ENCODE results near the gene DUSP16. TPM values are rescaled to one million over a fixed set of nuclear protein-coding genes. Genes with fewer than 3 reads are reported as not detected.
A peak's percentile ranks its signal among the peaks of the same experiment; 100 is the strongest.

Gene DUSP16
- total RNA-seq, 2 experiments from 2014 or later, result 32.2 to 38.1 TPM

DNA sequence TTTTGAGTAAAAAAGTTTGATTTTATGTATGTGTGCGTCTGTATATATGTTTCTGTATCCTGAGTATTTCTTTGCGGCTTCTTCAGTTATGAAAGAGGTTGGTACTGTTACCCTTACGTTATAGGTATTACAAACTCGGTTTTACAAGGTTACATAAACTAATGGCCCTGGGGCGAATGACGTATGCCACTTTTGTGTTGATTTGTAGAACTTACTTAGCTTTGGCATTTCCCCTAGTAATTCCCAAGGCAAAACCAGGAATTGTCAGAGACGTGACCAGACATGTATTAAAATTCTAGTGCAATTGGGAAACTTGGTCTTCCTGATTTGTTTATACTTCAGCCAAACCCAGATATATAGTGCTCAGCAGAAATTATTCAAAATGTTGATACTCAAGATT lies 93.3 kb downstream of the DUSP16 start:
- Mint-ChIP-seq H3K9me3 (peaks cover 1% of the 10 kb centered on the region), H3K4me3 (no peak overlapping the region), H3K4me1 (peaks cover 42% of the 10 kb centered on the region), H3K27me3 (no peaks in the 10 kb centered on the region), H3K36me3 (peaks cover 50% of the 10 kb centered on the region), H3K27ac (no peak overlapping the region)
- POLR2A ChIA-PET, result no interaction called here
- no peak for ATAC-seq (ENCODE audit: low read depth)
- DNase-seq, result no peak

DNA sequence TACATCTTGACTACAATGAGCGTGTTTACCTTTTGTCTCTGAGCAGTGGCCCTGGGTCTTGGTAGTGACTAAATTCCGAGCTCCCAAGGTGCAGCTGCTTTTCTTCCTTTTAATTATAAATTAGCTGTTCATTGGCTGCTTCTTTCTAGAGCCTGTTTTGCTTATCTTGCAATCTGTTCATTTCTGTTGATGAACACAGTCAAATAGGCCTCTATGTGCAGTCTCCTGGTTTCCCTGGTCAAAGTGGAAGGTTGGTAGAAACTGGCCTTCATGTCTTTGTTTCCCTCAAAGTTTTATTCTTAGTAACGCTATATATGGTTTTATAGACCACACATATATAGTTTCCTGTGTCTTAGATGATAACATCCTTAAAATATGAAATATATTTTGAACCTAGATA lies 94.1 kb downstream of the DUSP16 start:
- Mint-ChIP-seq H3K4me1 (peaks cover 40% of the 10 kb centered on the region), H3K9me3 (peaks cover 1% of the 10 kb centered on the region), H3K36me3 (peaks cover 48% of the 10 kb centered on the region), H3K27me3 (no peaks in the 10 kb centered on the region), H3K27ac (no peak overlapping the region), H3K4me3 (no peak overlapping the region)
- POLR2A ChIA-PET, result no interaction called here
- DNase-seq (no peak), ATAC-seq (ENCODE audit: low read depth) (no peak)

DNA sequence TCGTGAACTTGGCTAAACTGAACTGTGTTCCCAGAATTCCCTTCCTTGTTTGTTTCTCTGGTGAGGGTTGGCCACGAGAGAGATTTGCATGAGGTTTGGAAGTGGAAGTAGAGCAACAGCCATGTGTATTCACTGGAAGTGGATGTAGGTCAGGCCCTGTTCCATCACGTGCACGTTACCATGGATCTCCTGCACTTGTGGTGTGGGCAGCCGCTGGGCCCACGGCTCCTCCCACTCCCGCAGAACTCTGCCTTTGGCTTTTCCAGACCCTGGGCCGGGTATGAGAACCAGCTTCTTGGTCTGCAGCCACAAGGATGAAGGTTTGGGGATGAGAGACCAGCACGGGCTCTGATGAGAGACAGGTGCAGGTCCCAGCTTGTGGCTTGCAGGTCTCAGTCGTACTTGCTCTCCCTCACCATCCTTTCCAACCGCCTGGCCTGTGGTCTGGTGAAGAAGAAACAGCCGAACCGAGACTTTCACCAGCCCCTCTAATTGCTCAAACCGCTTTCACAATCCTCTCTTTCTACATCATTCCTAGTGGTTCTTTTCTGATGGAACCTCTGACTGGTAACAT lies 94.9 kb downstream of the DUSP16 start:
- POLR2A ChIA-PET, result interaction anchor here (1.0 kb wide), 1 partner anchor 88 kb away, joined by 3 read pairs; no protein-coding TSS in a partner anchor
- Mint-ChIP-seq H3K4me1 (peaks cover 38% of the 10 kb centered on the region), H3K27me3 (no peaks in the 10 kb centered on the region), H3K9me3 (peaks cover 1% of the 10 kb centered on the region), H3K27ac (peak overlapping the region; percentile 65), H3K36me3 (peaks cover 43% of the 10 kb centered on the region), H3K4me3 (peak overlapping the region; percentile 32)
- DNase-seq (no peak), ATAC-seq (ENCODE audit: low read depth) (no peak)

DNA sequence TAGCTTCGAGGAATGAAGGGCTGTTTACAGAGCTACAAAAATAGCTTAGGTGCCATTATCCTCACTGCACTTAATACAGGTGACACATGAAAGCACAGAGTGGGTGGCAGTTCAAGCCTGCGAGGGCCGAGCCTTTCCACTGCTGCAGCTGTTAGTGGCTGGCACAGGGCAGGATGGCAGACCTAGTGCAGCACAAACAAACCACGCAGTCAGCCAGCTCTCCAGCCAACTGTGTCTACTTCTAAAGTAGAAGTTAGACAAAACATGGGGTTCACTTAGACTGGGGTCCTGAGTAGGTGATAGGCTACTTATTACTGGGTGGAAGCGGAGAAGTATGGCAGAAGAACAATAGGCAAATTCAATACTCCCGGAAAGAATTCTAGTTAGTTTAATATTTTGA lies 95.4 kb downstream of the DUSP16 start:
- ATAC-seq (ENCODE audit: low read depth), result no peak
- H3K27ac Mint-ChIP-seq, result peak overlapping the region; percentile 65
- peaks cover 39% of the 10 kb centered on the region for H3K4me1 Mint-ChIP-seq
- H3K9me3 Mint-ChIP-seq, result peaks cover 1% of the 10 kb centered on the region
- no peaks in the 10 kb centered on the region for H3K27me3 Mint-ChIP-seq
- DNase-seq, result no peak
- POLR2A ChIA-PET, result interaction anchor here (1.0 to 2.5 kb wide), 3 partner anchors 8 to 88 kb away, joined by 3 to 15 read pairs (median 11); no protein-coding TSS in a partner anchor
- H3K36me3 Mint-ChIP-seq, result peaks cover 43% of the 10 kb centered on the region
- peak overlapping the region; percentile 13 for H3K4me3 Mint-ChIP-seq

DNA sequence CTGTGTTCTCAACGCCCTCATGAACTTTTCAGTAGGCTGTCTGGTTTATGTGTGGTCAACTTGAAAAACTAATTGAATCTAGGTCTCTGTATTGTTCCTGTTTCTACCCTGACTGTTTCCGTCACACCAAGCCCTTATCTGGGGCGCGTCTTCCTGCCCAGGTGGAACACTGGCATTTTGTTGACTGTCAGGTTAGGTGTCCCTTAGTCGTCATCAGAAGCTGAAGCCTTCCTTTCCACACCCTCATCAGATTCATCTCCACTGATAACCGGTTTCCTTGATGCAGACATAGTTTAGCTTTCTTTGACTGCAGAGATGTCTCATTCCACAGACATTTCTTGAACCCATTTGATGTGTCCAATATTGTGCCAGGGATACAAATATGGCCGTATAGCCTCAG lies 96.5 kb downstream of the DUSP16 start:
- Mint-ChIP-seq H3K36me3 (peaks cover 39% of the 10 kb centered on the region), H3K9me3 (peaks cover 1% of the 10 kb centered on the region), H3K4me1 (peaks cover 48% of the 10 kb centered on the region), H3K27ac (peak overlapping the region; percentile 84), H3K4me3 (peak overlapping the region; percentile 59), H3K27me3 (no peaks in the 10 kb centered on the region)
- ATAC-seq (ENCODE audit: low read depth) (peak; percentile 83), DNase-seq (no peak)
- POLR2A ChIA-PET, result interaction anchor here (1.0 to 2.5 kb wide), 3 partner anchors 9 to 97 kb away, joined by 3 to 15 read pairs (median 11); partner anchors contain the start of gene DUSP16

DNA sequence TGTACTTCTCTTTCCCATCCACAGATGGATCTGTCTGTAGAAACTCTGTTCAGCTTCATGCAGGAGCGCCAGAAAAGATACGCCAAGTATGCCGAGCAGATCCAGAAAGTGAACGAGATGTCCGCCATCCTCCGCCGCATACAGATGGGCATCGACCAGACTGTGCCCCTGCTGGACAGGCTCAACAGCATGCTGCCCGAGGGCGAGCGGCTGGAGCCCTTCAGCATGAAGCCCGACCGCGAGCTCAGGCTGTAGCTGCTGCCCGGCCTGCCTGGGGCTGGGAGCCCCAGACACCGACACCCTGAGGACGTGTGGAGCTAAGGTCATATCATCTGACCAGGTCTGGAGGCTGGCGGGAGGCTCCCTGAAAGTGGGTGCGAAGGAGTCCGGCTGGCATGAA lies 97.1 kb downstream of the DUSP16 start:
- no peak for DNase-seq
- peaks cover 33% of the 10 kb centered on the region for H3K36me3 Mint-ChIP-seq
- peaks cover 1% of the 10 kb centered on the region for H3K9me3 Mint-ChIP-seq
- H3K27ac Mint-ChIP-seq, result no peak overlapping the region
- POLR2A ChIA-PET, result interaction anchor here (1.0 to 2.5 kb wide), 3 partner anchors 10 to 98 kb away, joined by 3 to 15 read pairs (median 11); partner anchors contain the start of gene DUSP16
- H3K4me1 Mint-ChIP-seq, result peaks cover 42% of the 10 kb centered on the region
- H3K4me3 Mint-ChIP-seq, result no peak overlapping the region
- ATAC-seq (ENCODE audit: low read depth), result no peak
- no peaks in the 10 kb centered on the region for H3K27me3 Mint-ChIP-seq

DNA sequence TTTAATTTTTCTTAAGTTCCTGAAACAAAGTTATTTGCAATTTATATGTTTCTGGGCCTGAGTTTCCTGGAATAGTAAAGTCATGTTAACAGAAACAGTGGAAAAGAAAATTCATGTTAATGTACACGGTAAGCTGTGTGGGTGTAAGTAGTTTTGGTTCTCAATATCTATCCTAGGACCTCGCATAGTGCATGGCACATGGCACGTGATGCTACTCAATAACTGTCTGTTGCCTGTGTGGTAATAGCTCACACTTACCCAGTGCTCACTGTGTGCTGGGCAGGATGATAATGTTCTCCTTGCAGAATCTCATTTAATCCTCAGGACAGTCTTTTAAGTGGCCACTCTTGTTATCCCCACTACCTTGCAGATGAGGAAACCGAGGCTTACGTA lies 100.7 kb downstream of the DUSP16 start:
- peaks cover 25% of the 10 kb centered on the region for H3K4me1 Mint-ChIP-seq
- peak overlapping the region; percentile 50 for H3K27ac Mint-ChIP-seq
- no peaks in the 10 kb centered on the region for H3K9me3 Mint-ChIP-seq
- DNase-seq, result no peak
- peak; percentile 35 for ATAC-seq (ENCODE audit: low read depth)
- H3K27me3 Mint-ChIP-seq, result no peaks in the 10 kb centered on the region
- peaks cover 10% of the 10 kb centered on the region for H3K36me3 Mint-ChIP-seq
- POLR2A ChIA-PET, result no interaction called here
- no peak overlapping the region for H3K4me3 Mint-ChIP-seq

DNA sequence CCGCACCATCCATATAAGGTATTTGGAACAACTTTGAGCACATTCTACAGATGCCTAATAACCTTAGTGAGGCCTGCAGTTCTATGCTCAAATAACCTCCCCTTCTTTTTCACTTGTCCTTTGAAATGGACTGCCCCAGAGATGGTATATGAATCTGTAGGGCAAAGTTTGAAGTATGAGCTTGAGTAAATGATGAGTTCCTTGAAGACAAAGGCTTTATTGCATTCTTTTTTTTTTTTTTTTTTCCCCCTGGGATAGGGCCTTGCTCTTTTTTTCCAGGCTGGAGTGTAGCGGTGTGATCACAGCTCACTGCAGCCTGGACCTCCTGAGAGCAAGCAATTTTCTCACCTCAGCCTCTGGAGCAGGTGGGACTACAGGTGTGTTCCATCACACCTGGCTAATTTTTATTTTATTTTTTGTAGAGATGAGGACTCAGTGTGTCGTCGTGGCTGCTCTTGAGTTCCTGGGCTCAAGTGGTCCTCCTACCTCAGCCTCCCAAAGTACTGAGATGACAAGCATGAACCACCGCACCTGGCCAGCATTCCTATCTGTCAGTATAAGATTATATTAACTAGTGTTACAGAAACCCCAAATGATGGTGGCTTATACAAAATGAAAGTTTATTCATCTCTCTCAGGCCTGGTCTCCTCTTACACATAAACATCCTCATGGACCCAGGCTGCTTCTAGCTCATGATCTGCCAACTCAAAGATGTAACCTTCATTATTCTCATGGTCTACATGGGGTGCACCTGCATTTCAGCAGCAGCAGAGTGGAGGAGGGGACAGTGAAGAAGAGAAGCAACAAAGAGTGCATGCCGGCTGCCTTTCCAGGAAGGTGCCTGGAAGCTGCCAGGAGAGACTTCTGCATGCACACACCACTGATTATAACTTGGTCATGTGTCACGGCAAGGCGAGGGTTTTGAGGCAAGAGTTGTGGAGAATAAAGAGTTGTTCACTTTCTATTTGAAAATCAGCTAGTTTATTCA lies 101.4 kb downstream of the DUSP16 start:
- Mint-ChIP-seq H3K4me1 (peaks cover 25% of the 10 kb centered on the region), H3K27ac (peak overlapping the region; percentile 58), H3K36me3 (peaks cover 10% of the 10 kb centered on the region), H3K9me3 (no peaks in the 10 kb centered on the region), H3K4me3 (peak overlapping the region; percentile 40), H3K27me3 (no peaks in the 10 kb centered on the region)
- no peak for DNase-seq
- POLR2A ChIA-PET, result no interaction called here
- ATAC-seq (ENCODE audit: low read depth), result no peak

DNA sequence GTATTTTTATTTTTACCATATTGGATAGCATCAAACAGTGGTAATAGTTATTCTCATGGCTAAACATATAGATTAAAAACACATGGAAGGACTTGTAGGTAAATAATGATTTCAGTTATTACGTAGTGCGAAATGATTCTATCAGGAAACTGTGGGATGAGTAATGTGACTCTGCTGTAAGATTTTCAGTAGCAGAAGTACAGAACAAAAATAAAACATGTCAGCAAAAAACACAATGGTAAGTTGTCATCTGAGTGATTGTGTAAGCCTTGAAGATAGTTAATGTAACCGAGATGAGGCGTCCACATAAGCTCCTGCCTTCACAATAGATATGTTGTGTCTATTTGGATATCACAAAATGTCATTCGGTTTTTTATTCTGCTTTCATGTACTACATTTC lies 106.0 kb downstream of the DUSP16 start:
- POLR2A ChIA-PET, result no interaction called here
- Mint-ChIP-seq H3K9me3 (no peaks in the 10 kb centered on the region), H3K27me3 (no peaks in the 10 kb centered on the region), H3K36me3 (peaks cover 17% of the 10 kb centered on the region), H3K27ac (peak overlapping the region; percentile 13), H3K4me1 (peaks cover 12% of the 10 kb centered on the region), H3K4me3 (no peak overlapping the region)
- ATAC-seq (ENCODE audit: low read depth) (no peak), DNase-seq (no peak)

DNA sequence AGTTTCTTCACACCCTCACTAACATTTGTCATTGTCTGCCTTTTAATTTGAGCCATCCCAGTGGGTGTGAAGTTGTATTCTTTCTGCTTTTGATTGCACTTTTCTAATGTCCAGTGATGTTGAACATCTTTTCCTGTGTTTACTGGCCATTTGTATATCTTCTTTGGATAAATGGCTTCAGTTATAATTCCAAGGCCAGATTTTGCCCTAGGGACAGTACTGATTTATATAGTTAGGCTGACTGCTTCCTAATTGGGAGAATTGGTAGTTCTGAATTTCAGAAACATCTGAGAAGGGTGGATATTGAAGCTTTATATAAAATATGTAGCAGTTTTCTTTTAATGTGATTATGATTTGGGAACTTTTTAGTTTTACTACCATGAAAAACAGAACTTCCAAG lies 108.3 kb downstream of the DUSP16 start:
- DNase-seq (no peak), ATAC-seq (ENCODE audit: low read depth) (no peak)
- Mint-ChIP-seq H3K36me3 (peaks cover 14% of the 10 kb centered on the region), H3K4me3 (no peak overlapping the region), H3K9me3 (no peaks in the 10 kb centered on the region), H3K27me3 (no peaks in the 10 kb centered on the region), H3K4me1 (peaks cover 9% of the 10 kb centered on the region), H3K27ac (no peak overlapping the region)
- POLR2A ChIA-PET, result no interaction called here

DNA sequence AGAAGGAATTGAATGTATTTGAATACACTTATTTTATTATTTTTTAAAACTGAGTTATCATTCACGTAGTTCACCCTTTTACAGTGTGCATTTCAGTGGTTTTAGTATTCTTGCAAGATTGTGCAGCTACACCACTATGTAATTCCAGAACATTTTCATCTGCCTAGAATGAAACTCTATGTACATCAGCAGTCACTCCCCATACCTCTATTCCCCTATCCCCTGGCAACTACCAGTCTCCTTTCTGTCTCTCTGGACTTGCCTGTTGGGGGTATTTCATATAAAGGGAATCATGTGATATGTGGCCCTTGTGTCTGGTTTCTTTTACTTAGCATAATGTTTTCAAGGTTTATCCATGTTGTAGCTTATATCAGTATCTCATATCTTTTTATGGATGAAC lies 109.0 kb downstream of the DUSP16 start:
- Mint-ChIP-seq H3K4me3 (no peak overlapping the region), H3K36me3 (peaks cover 14% of the 10 kb centered on the region), H3K4me1 (peaks cover 9% of the 10 kb centered on the region), H3K9me3 (no peaks in the 10 kb centered on the region), H3K27me3 (no peaks in the 10 kb centered on the region), H3K27ac (no peak overlapping the region)
- no peak for DNase-seq
- POLR2A ChIA-PET, result no interaction called here
- no peak for ATAC-seq (ENCODE audit: low read depth)

DNA sequence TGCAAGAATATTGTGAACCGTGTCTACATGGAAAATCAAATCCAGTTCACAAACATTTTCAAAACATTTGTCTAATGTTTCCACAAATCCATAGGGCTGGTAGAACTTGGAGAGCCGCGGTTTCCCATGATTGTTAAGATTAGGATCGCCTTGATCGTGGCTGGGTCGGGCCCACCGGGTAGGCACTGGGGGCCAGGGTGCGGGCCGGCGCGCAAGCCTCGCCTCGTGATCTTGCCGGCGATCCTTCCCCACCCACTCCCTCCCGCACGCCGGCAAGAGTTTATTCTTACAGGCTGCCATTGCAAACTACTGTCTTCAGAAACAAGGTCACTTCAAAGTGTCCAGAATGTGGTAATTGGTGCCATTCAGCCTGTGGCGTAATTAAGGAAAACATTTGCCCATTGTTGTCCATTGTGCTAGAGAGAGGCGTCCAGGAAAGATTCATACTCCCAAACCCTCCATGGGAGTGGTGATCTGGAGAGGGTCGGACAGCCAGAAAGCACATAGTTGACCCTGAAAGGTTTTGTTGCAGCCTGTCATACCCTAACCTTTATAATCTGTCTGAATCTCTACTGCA lies 110.2 kb downstream of the DUSP16 start:
- no peak for DNase-seq
- Mint-ChIP-seq H3K36me3 (peaks cover 10% of the 10 kb centered on the region), H3K27me3 (no peaks in the 10 kb centered on the region), H3K27ac (no peak overlapping the region), H3K4me3 (no peak overlapping the region), H3K9me3 (no peaks in the 10 kb centered on the region), H3K4me1 (peaks cover 7% of the 10 kb centered on the region)
- no peak for ATAC-seq (ENCODE audit: low read depth)
- POLR2A ChIA-PET, result no interaction called here

DNA sequence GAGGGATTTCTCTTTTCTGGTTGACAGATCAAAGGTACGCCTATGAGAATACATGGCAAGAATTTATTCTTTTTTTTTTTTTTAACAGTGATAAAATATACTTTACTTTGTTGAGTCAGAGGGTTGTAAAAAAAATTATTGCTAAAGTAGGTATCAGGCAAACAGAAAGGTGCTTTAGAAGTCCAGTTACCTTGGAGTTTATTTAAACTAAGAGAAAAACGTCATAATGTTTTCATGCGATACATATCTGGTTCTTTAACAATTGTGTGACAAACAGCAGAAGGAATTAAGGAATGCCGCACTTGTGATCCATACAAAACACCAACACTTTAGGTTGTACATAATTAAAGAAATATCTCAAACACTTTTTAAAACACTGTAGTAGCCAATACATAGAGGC lies 111.6 kb downstream of the DUSP16 start:
- H3K27me3 Mint-ChIP-seq, result no peaks in the 10 kb centered on the region
- no peaks in the 10 kb centered on the region for H3K9me3 Mint-ChIP-seq
- DNase-seq, result no peak
- POLR2A ChIA-PET, result no interaction called here
- H3K36me3 Mint-ChIP-seq, result peaks cover 13% of the 10 kb centered on the region
- peaks cover 13% of the 10 kb centered on the region for H3K4me1 Mint-ChIP-seq
- H3K4me3 Mint-ChIP-seq, result no peak overlapping the region
- no peak for ATAC-seq (ENCODE audit: low read depth)
- no peak overlapping the region for H3K27ac Mint-ChIP-seq

Measured in activated naive CD8-positive, alpha-beta T cell treated with anti-CD3 and anti-CD28 coated beads, Interleukin-2, amount 10 ng/mL, durations not matched to agents 7 days and 5 days (primary cell).